ENCODE results near the gene ZMAT2. TPM values are rescaled to one million over a fixed set of nuclear protein-coding genes. Genes with fewer than 3 reads are reported as not detected.
"Not testable (repeated sequence)": the region's sequence is repeated elsewhere in the genome, so short reads cannot be mapped to it uniquely, and the experiment has no call there.

The ZMAT2 gene
- polyA plus RNA-seq, 1 donor (not counting 4 experiments of a cell fraction or from before 2014, with no cell fraction given) = 75.0 TPM

GRCh38 chr5:140696891-140697492 is 3.3 kb upstream of the ZMAT2 start:
- Histone ChIP-seq H3K9me3 (ENCODE audit: control insufficient read depth, low read depth, low read length) (no peaks in the 10 kb centered on the region), H3K27me3 (ENCODE audit: control insufficient read depth, extremely low read depth, insufficient read depth, low read length) (no peaks in the 10 kb centered on the region), H3K4me2 (ENCODE audit: control insufficient read depth, extremely low read depth, insufficient read depth, low read depth, low read length) (no peak overlapping the region), H3K9me1 (ENCODE audit: control insufficient read depth, extremely low read depth, insufficient read depth, low read length) (peaks cover 2% of the 10 kb centered on the region), H3K4me1 (ENCODE audit: control insufficient read depth, extremely low read depth, insufficient read depth, low read length) (peaks cover 15% of the 10 kb centered on the region), H3K9ac (ENCODE audit: control insufficient read depth, extremely low read depth, insufficient read depth, low read length) (no peak overlapping the region), H3K27ac (ENCODE audit: control insufficient read depth, insufficient read depth, low read length) (no peak overlapping the region), H3K4me3 (ENCODE audit: control insufficient read depth in 2 of 3, extremely low read depth in 1 of 3, insufficient read depth in 2 of 3, low read depth in 1 of 3, low read length in 3 of 3) (no peak overlapping the region), H3K36me3 (ENCODE audit: control insufficient read depth in 2 of 2, extremely low read depth in 1 of 2, insufficient read depth in 2 of 2, low read length in 2 of 2) (peaks cover 42 to 43% of the 10 kb centered on the region in 2 experiments), H4K20me1 (ENCODE audit: control insufficient read depth, extremely low read depth, insufficient read depth, low read length) (no peaks in the 10 kb centered on the region), H3K79me2 (ENCODE audit: control insufficient read depth, insufficient read depth, low read length) (peaks cover 48% of the 10 kb centered on the region), H2AFZ (ENCODE audit: control insufficient read depth, low read length) (no peak overlapping the region)
- DNase-seq (ENCODE audit: low read depth, low spot score) (no peak), FAIRE-seq (no peak)
- no peak for TF ChIP-seq EZH2 (IDR thresholded peaks at IDR 0.05; ENCODE audit: low read length)
- dilution Hi-C loops (cut with MboI; ENCODE audit: extremely low pct_ligation_motif_present, low sequenced_read_pairs) = no loop called here

DNA sequence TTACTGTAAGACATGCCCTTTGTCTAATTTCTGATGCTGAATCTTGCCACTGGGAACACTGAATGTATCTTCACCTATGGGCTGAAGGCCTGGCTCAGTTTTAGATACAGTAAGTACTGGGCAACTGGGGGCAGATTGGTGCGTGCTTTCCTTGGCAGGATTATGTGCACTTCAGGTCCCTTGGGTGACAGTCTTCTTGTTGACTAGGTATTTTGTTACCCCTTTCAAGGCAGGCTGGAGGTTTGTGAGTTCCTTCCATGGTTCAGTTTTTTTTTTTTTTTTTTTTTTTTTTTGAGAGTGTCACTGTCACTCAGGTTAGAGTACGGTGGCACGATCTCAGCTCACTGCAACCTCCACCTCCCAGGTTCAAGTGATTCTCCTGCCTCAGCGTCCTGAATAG is 7.6 kb downstream of the ZMAT2 start:
- H3K4me1 ChIP-seq (ENCODE audit: control insufficient read depth, extremely low read depth, insufficient read depth, low read length) = peaks cover 4% of the 10 kb centered on the region
- FAIRE-seq (no peak), DNase-seq (ENCODE audit: low read depth, low spot score) (no peak)
- H3K9me3 ChIP-seq (ENCODE audit: control insufficient read depth, low read depth, low read length) = no peaks in the 10 kb centered on the region
- H3K9me1 ChIP-seq (ENCODE audit: control insufficient read depth, extremely low read depth, insufficient read depth, low read length) = no peaks in the 10 kb centered on the region
- H3K9ac ChIP-seq (ENCODE audit: control insufficient read depth, extremely low read depth, insufficient read depth, low read length) = no peak overlapping the region
- H3K4me2 ChIP-seq (ENCODE audit: control insufficient read depth, extremely low read depth, insufficient read depth, low read depth, low read length) = no peak overlapping the region
- no peak for TF ChIP-seq CTCF (optimal IDR thresholded peaks at IDR 0.05 in 1 of 3, IDR thresholded peaks at IDR 0.05 in 1 of 3, conservative IDR thresholded peaks at IDR 0.05 in 1 of 3; ENCODE audit: extremely low read depth in 1 of 3, insufficient read depth in 2 of 3, low read length in 3 of 3)
- H2AFZ ChIP-seq (ENCODE audit: control insufficient read depth, low read length) = no peak overlapping the region
- H3K27me3 ChIP-seq (ENCODE audit: control insufficient read depth, extremely low read depth, insufficient read depth, low read length) = no peaks in the 10 kb centered on the region
- H3K4me3 ChIP-seq (ENCODE audit: control insufficient read depth in 2 of 3, extremely low read depth in 1 of 3, insufficient read depth in 2 of 3, low read depth in 1 of 3, low read length in 3 of 3) = no peak overlapping the region
- peaks cover 17 to 28% of the 10 kb centered on the region in 2 experiments for H3K36me3 ChIP-seq (ENCODE audit: control insufficient read depth in 2 of 2, extremely low read depth in 1 of 2, insufficient read depth in 2 of 2, low read length in 2 of 2)
- H4K20me1 ChIP-seq (ENCODE audit: control insufficient read depth, extremely low read depth, insufficient read depth, low read length) = no peaks in the 10 kb centered on the region
- no peak overlapping the region for H3K27ac ChIP-seq (ENCODE audit: control insufficient read depth, insufficient read depth, low read length)
- no peaks in the 10 kb centered on the region for H3K79me2 ChIP-seq (ENCODE audit: control insufficient read depth, insufficient read depth, low read length)
- dilution Hi-C loops (cut with MboI; ENCODE audit: extremely low pct_ligation_motif_present, low sequenced_read_pairs) = no loop called here

DNA sequence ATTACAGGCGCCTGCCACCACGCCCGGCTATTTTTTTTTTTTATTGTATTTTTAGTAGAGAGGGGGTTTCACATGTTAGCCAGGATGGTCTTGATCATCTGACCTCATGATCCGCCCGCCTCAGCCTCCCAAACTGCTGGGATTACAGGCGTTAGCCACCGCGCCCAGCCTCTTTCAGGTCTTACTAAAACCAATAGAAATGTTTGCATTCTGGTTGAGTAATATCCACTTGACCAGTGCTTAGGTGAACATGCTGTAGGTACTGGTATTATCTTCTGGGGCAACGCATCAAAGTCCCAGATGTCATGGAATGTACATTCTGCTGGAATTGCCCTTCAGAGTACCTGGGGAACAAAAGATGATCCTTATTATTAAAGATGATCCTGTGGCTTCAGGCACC is 8.5 kb downstream of the ZMAT2 start:
- dilution Hi-C loops (cut with MboI; ENCODE audit: extremely low pct_ligation_motif_present, low sequenced_read_pairs); H4K20me1 ChIP-seq (ENCODE audit: control insufficient read depth, extremely low read depth, insufficient read depth, low read length); H3K4me2 ChIP-seq (ENCODE audit: control insufficient read depth, extremely low read depth, insufficient read depth, low read depth, low read length); H3K9me1 ChIP-seq (ENCODE audit: control insufficient read depth, extremely low read depth, insufficient read depth, low read length); H2AFZ ChIP-seq (ENCODE audit: control insufficient read depth, low read length); H3K27me3 ChIP-seq (ENCODE audit: control insufficient read depth, extremely low read depth, insufficient read depth, low read length); H3K27ac ChIP-seq (ENCODE audit: control insufficient read depth, insufficient read depth, low read length); H3K4me3 ChIP-seq (ENCODE audit: control insufficient read depth in 2 of 3, extremely low read depth in 1 of 3, insufficient read depth in 2 of 3, low read depth in 1 of 3, low read length in 3 of 3); H3K79me2 ChIP-seq (ENCODE audit: control insufficient read depth, insufficient read depth, low read length); FAIRE-seq; H3K4me1 ChIP-seq (ENCODE audit: control insufficient read depth, extremely low read depth, insufficient read depth, low read length); H3K9ac ChIP-seq (ENCODE audit: control insufficient read depth, extremely low read depth, insufficient read depth, low read length); H3K9me3 ChIP-seq (ENCODE audit: control insufficient read depth, low read depth, low read length); DNase-seq (ENCODE audit: low read depth, low spot score): not testable (repeated sequence)
- H3K36me3 ChIP-seq (ENCODE audit: control insufficient read depth in 2 of 2, extremely low read depth in 1 of 2, insufficient read depth in 2 of 2, low read length in 2 of 2) = peaks cover 15 to 25% of the 10 kb centered on the region in 2 experiments

Measured in keratinocyte (primary cell).